Activated CD8-positive, alpha-beta memory T cell treated with anti-CD3 and anti-CD28 coated beads for 4 hours (primary cell): ENCODE data around the gene PRR36.

Experiments
- DNase-seq, 2 donors: peaks; one replicate each; pipeline ENCODE4 v3.0.0-alpha.2; 2020; ENCODE audit warnings: low read depth in 2 of 2

PRR36 gene

GRCh38 chr19:7846155-7846646 lies 28.0 kb downstream of the PRR36 start:
- DNase-seq, result no peak

- no peak for DNase-seq
Measured at GRCh38 chr19:7845390-7846154, 28.6 kb downstream of the PRR36 start.

- no peak for DNase-seq
Measured at GRCh38 chr19:7844951-7845350, 29.2 kb downstream of the PRR36 start.

GRCh38 chr19:7844405-7844804 lies 29.8 kb downstream of the PRR36 start:
- no peak for DNase-seq

GRCh38 chr19:7843521-7843920 lies 30.7 kb downstream of the PRR36 start:
- no peak for DNase-seq

GRCh38 chr19:7842661-7843294 lies 31.4 kb downstream of the PRR36 start:
- no peak for DNase-seq

GRCh38 chr19:7841751-7842660 lies 32.2 kb downstream of the PRR36 start:
- no peak for DNase-seq

GRCh38 chr19:7840629-7841028 lies 33.6 kb downstream of the PRR36 start:
- no peak for DNase-seq

GRCh38 chr19:7839476-7839875 lies 34.7 kb downstream of the PRR36 start:
- DNase-seq, result no peak

GRCh38 chr19:7833225-7834099 lies 40.7 kb downstream of the PRR36 start:
- no peak for DNase-seq

GRCh38 chr19:7832781-7833180 lies 41.4 kb downstream of the PRR36 start:
- DNase-seq, result no peak

GRCh38 chr19:7832009-7832408 lies 42.2 kb downstream of the PRR36 start:
- no peak for DNase-seq

GRCh38 chr19:7831452-7831851 lies 42.7 kb downstream of the PRR36 start:
- DNase-seq, result no peak

- DNase-seq, result no peak
Measured at GRCh38 chr19:7830823-7831222, 43.4 kb downstream of the PRR36 start.

GRCh38 chr19:7830272-7830771 lies 43.9 kb downstream of the PRR36 start:
- no peak for DNase-seq

GRCh38 chr19:7829561-7830271 lies 44.5 kb downstream of the PRR36 start, which contains the start of gene EVI5L:
EVI5L (plus strand) TSS chr19:7830218; CDS start chr19:7846543, 16,325 bp downstream.
- DNase-seq, result peak; percentile 97 to 98

- no peak for DNase-seq
Measured at GRCh38 chr19:7829166-7829520, 45.0 kb downstream of the PRR36 start.

- no peak for DNase-seq
Measured at GRCh38 chr19:7823686-7824301, 50.4 kb downstream of the PRR36 start.

- DNase-seq, result no peak
Measured at GRCh38 chr19:7822910-7823515, 51.2 kb downstream of the PRR36 start.
